ENCODE measurements around the gene SNX27. TPM values are rescaled to one million over a fixed set of nuclear protein-coding genes. Genes with fewer than 3 reads are reported as not detected.
"Not testable (repeated sequence)": the region's sequence is repeated elsewhere in the genome, so short reads cannot be mapped to it uniquely, and the experiment has no call there.

Gene SNX27
- total RNA-seq, 1 donor, result 26.7 TPM

GRCh38 chr1:151615711-151616504 is 4.1 kb downstream of the SNX27 start:
- H3K4me1 ChIP-seq (ENCODE audit: insufficient read depth, low read length), result peaks cover 68% of the 10 kb centered on the region
- H3K27me3 ChIP-seq (ENCODE audit: insufficient read depth, low read length), result no peaks in the 10 kb centered on the region
- no peak overlapping the region for H3K4me3 ChIP-seq (ENCODE audit: low read length)
- H3K9me3 ChIP-seq (ENCODE audit: low read depth, low read length), result no peaks in the 10 kb centered on the region

- Histone ChIP-seq H3K27me3 (ENCODE audit: insufficient read depth, low read length) (no peaks in the 10 kb centered on the region), H3K9me3 (ENCODE audit: low read depth, low read length) (no peaks in the 10 kb centered on the region), H3K4me3 (ENCODE audit: low read length) (no peak overlapping the region), H3K4me1 (ENCODE audit: insufficient read depth, low read length) (peaks cover 70% of the 10 kb centered on the region)
Measured at GRCh38 chr1:151616505-151616849, 4.6 kb downstream of the SNX27 start.

GRCh38 chr1:151618003-151618402 is 6.2 kb downstream of the SNX27 start:
- Histone ChIP-seq H3K27me3 (ENCODE audit: insufficient read depth, low read length) (no peaks in the 10 kb centered on the region), H3K4me1 (ENCODE audit: insufficient read depth, low read length) (peaks cover 71% of the 10 kb centered on the region), H3K4me3 (ENCODE audit: low read length) (no peak overlapping the region), H3K9me3 (ENCODE audit: low read depth, low read length) (no peaks in the 10 kb centered on the region)

GRCh38 chr1:151618470-151618869 is 6.6 kb downstream of the SNX27 start:
- Histone ChIP-seq H3K27me3 (ENCODE audit: insufficient read depth, low read length) (no peaks in the 10 kb centered on the region), H3K4me3 (ENCODE audit: low read length) (no peak overlapping the region), H3K4me1 (ENCODE audit: insufficient read depth, low read length) (peaks cover 66% of the 10 kb centered on the region), H3K9me3 (ENCODE audit: low read depth, low read length) (no peaks in the 10 kb centered on the region)

GRCh38 chr1:151618996-151619395 is 7.1 kb downstream of the SNX27 start:
- H3K4me3 ChIP-seq (ENCODE audit: low read length); H3K9me3 ChIP-seq (ENCODE audit: low read depth, low read length); H3K27me3 ChIP-seq (ENCODE audit: insufficient read depth, low read length): not testable (repeated sequence)
- H3K4me1 ChIP-seq (ENCODE audit: insufficient read depth, low read length), result peaks cover 61% of the 10 kb centered on the region

GRCh38 chr1:151619489-151620093 is 7.7 kb downstream of the SNX27 start:
- Histone ChIP-seq H3K4me1 (ENCODE audit: insufficient read depth, low read length) (peaks cover 57% of the 10 kb centered on the region), H3K9me3 (ENCODE audit: low read depth, low read length) (no peaks in the 10 kb centered on the region), H3K4me3 (ENCODE audit: low read length) (no peak overlapping the region), H3K27me3 (ENCODE audit: insufficient read depth, low read length) (no peaks in the 10 kb centered on the region)

GRCh38 chr1:151620286-151620685 is 8.4 kb downstream of the SNX27 start:
- Histone ChIP-seq H3K4me3 (ENCODE audit: low read length) (no peak overlapping the region), H3K27me3 (ENCODE audit: insufficient read depth, low read length) (no peaks in the 10 kb centered on the region), H3K9me3 (ENCODE audit: low read depth, low read length) (no peaks in the 10 kb centered on the region), H3K4me1 (ENCODE audit: insufficient read depth, low read length) (peaks cover 51% of the 10 kb centered on the region)

DNA sequence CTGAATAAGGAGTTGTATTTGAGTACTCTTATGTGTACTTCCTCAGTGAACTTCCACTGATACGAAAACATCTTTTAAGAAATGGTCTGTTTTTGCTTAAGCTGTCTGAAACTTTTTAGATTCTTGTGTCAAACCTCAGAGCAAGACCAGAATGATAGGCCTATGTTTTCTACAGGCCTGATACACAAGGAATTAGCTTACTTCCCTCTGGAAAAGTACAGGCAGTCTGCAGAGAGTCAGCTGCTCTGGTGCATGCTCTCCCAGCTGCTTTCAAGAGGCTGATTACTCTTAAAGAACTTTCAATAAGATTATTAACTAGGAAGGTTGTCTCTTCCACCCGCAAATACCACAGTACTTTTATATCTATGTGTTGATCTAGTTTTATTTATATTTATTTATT is 9.5 kb downstream of the SNX27 start:
- Histone ChIP-seq H3K4me1 (ENCODE audit: insufficient read depth, low read length) (peaks cover 41% of the 10 kb centered on the region), H3K9me3 (ENCODE audit: low read depth, low read length) (no peaks in the 10 kb centered on the region), H3K4me3 (ENCODE audit: low read length) (no peak overlapping the region), H3K27me3 (ENCODE audit: insufficient read depth, low read length) (no peaks in the 10 kb centered on the region)

GRCh38 chr1:151624783-151625182 is 12.9 kb downstream of the SNX27 start:
- no peak overlapping the region for H3K4me3 ChIP-seq (ENCODE audit: low read length)
- H3K27me3 ChIP-seq (ENCODE audit: insufficient read depth, low read length), result no peaks in the 10 kb centered on the region
- no peaks in the 10 kb centered on the region for H3K9me3 ChIP-seq (ENCODE audit: low read depth, low read length)
- H3K4me1 ChIP-seq (ENCODE audit: insufficient read depth, low read length), result peaks cover 21% of the 10 kb centered on the region

DNA sequence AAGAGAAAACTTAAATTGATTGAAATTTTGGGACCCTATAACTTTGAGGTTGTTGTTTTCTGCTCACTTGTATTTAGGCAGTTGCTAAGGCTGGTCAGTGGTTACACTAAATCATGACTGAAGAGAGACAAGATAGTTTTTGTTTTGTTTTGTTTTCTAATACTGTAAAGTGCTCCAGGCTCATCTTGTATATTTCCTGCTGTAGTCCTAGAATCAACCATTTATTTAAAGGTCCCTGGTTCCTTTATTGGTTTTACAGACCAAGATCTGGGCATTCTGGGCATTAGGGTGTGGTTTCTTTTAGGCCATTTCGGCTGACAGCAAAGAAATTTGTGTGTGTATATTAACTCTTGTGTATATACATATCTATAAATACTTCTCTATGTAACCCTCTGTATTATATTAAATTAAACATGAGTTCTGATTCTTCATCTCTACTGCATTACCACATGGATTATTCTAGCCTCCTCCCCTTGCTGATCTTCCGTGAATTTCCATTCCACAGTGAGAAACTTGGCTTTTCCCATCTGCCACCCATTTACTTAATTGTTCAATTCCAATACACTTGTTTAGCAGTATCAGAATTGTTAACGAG is 15.0 kb downstream of the SNX27 start:
- Histone ChIP-seq H3K9me3 (ENCODE audit: low read depth, low read length) (no peaks in the 10 kb centered on the region), H3K4me1 (ENCODE audit: insufficient read depth, low read length) (peaks cover under 1% of the 10 kb centered on the region), H3K4me3 (ENCODE audit: low read length) (no peak overlapping the region), H3K27me3 (ENCODE audit: insufficient read depth, low read length) (no peaks in the 10 kb centered on the region)

GRCh38 chr1:151629278-151629677 is 17.4 kb downstream of the SNX27 start:
- no peaks in the 10 kb centered on the region for H3K27me3 ChIP-seq (ENCODE audit: insufficient read depth, low read length)
- H3K4me1 ChIP-seq (ENCODE audit: insufficient read depth, low read length), result no peaks in the 10 kb centered on the region
- H3K4me3 ChIP-seq (ENCODE audit: low read length), result no peak overlapping the region
- no peaks in the 10 kb centered on the region for H3K9me3 ChIP-seq (ENCODE audit: low read depth, low read length)

DNA sequence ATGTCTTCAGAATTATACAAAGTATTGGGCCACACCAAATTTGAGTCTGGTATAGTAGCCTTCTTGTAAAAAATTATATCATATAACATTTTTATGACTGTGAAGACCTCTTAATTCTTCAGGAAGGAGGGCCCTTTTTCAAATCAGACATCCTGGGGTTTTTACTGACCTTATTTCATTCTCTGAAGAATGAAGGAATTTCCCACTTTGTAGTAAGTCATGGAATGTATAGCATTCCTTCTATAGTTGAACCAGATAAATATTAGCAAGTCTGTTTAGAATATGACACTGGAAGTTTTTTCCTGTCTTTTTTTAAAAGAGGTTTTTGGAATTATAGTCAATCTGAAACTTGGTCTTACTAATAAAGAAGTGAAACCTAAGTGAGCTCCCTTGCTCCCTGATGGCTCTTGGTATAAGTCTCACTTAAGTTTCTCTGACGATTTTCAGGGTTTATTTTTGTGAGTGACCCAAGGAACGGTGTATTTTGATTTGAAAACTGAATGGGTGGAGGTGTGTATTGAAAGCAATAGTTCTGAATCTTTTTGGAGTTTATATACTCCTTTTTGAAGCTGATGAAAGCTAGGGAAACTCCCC is 23.7 kb downstream of the SNX27 start:
- Histone ChIP-seq H3K9me3 (ENCODE audit: low read depth, low read length) (no peaks in the 10 kb centered on the region), H3K4me3 (ENCODE audit: low read length) (no peak overlapping the region), H3K27me3 (ENCODE audit: insufficient read depth, low read length) (no peaks in the 10 kb centered on the region), H3K4me1 (ENCODE audit: insufficient read depth, low read length) (no peaks in the 10 kb centered on the region)

DNA sequence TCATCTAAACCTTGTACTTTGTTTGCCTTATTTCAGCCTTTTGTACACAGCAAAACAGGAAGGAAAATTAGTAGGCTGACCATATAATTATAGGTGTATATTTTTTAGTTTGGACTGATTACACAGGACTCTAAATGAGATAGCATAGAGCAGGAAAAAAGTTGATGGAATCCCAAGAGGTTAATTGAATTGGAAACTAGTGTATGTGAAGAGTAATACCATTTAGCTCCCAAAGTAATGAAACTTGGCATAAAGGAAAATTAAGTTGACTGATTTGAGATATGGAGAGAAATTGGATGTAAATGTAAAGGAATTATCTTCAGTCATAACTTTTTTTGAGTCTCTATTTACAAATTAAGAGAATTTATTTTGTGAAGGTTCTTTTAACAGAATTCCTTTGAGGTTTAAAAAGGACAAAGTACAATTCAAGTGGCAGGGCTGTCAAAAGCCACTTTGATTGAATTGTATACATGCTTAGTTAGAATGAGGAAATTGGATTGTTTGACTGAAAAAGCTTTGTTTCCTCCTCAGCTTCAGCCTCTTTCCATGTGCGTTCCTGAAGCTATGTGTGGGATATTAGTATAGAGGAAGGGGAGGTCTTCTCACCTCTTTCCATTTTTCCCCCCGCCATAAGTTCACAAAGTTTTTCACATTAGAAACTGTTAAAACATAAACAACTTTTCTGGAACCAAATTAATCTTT is 26.4 kb downstream of the SNX27 start:
- no peaks in the 10 kb centered on the region for H3K27me3 ChIP-seq (ENCODE audit: insufficient read depth, low read length)
- no peak overlapping the region for H3K4me3 ChIP-seq (ENCODE audit: low read length)
- no peaks in the 10 kb centered on the region for H3K9me3 ChIP-seq (ENCODE audit: low read depth, low read length)
- H3K4me1 ChIP-seq (ENCODE audit: insufficient read depth, low read length), result no peaks in the 10 kb centered on the region

GRCh38 chr1:151638812-151639211 is 27.0 kb downstream of the SNX27 start:
- no peaks in the 10 kb centered on the region for H3K27me3 ChIP-seq (ENCODE audit: insufficient read depth, low read length)
- H3K4me3 ChIP-seq (ENCODE audit: low read length), result no peak overlapping the region
- no peaks in the 10 kb centered on the region for H3K4me1 ChIP-seq (ENCODE audit: insufficient read depth, low read length)
- H3K9me3 ChIP-seq (ENCODE audit: low read depth, low read length), result no peaks in the 10 kb centered on the region

- no peaks in the 10 kb centered on the region for H3K4me1 ChIP-seq (ENCODE audit: insufficient read depth, low read length)
- no peaks in the 10 kb centered on the region for H3K27me3 ChIP-seq (ENCODE audit: insufficient read depth, low read length)
- H3K9me3 ChIP-seq (ENCODE audit: low read depth, low read length), result no peaks in the 10 kb centered on the region
- no peak overlapping the region for H3K4me3 ChIP-seq (ENCODE audit: low read length)
Measured at GRCh38 chr1:151639466-151639865, 27.6 kb downstream of the SNX27 start.

Data from mononuclear cell (primary cell).